IMR-90 (cell line): ENCODE data around the gene RNF151. TPM values are rescaled to one million over a fixed set of nuclear protein-coding genes. Genes with fewer than 3 reads are reported as not detected.
A peak's percentile ranks its signal among the peaks of the same experiment; 100 is the strongest.

ENCODE experiments used
- ATAC-seq: fragments of 200-7000 bp; cut with Tn5 transposase; 2 replicates; pipeline ENCODE4 v1.9.1; 2020; ENCODE audit warnings: low read depth, mild to moderate bottlenecking, moderate library complexity
- BruUV-seq: library from RNA; stranded (reverse); fragments of 400-500 nt; replicated peaks from 2 replicates; lab custom pipeline; 2021; lab: Mats Ljungman, UMichigan
- CTCF ChIA-PET: fragments of 300-600 bp; formaldehyde crosslinking; extraction: SDS; loops from one replicate; lab custom pipeline; 2021; ENCODE audit warnings: antibody characterized with exemption; lab: Yijun Ruan, JAX
- POLR2A ChIA-PET: fragments of 300-600 bp; sonication (Branson Sonifier 250); formaldehyde crosslinking; loops from one replicate; lab custom pipeline; 2022; ENCODE audit warnings: antibody characterized with exemption; ENCODE audit not compliant: unreplicated experiment; lab: Charles Lee
- DNase-seq: peaks from one replicate; pipeline ENCODE4 v3.0.0; 2013
- H2AFZ ChIP-seq: replicated peaks from 2 replicates; pipeline ENCODE3; 2013; ENCODE audit warnings: low read length, mild to moderate bottlenecking; ENCODE audit not compliant: poor library complexity
- H2AK5ac ChIP-seq: 2 replicates; pipeline ENCODE4 v1.6.1; 2013; ENCODE audit warnings: low read depth, low read length, inconsistent platforms
- H2AK9ac ChIP-seq: replicated peaks from 2 replicates; pipeline ENCODE3; 2013; ENCODE audit warnings: mild to moderate bottlenecking, low read depth, low read length, moderate library complexity; ENCODE audit not compliant: poor library complexity
- H2BK120ac ChIP-seq: 2 replicates; pipeline ENCODE4 v1.6.1; 2013; ENCODE audit warnings: low read depth, low read length, inconsistent platforms
- H2BK15ac ChIP-seq: 3 replicates; pipeline ENCODE4 v1.6.1; 2013; ENCODE audit warnings: low read depth, low read length, inconsistent platforms
- H2BK20ac ChIP-seq: 2 replicates; pipeline ENCODE4 v1.6.1; 2013; ENCODE audit warnings: low read depth, mild to moderate bottlenecking, inconsistent platforms, low read length, moderate library complexity
- H2BK5ac ChIP-seq: 2 replicates; pipeline ENCODE4 v1.6.1; 2013; ENCODE audit warnings: mild to moderate bottlenecking, low read depth, low read length, inconsistent platforms; ENCODE audit not compliant: poor library complexity, severe bottlenecking
- H3K14ac ChIP-seq: replicated peaks from 2 replicates; pipeline ENCODE4 v1.6.1; 2013; ENCODE audit warnings: low read depth, low read length, inconsistent platforms
- H3K18ac ChIP-seq: 2 replicates; pipeline ENCODE4 v1.6.1; 2013; ENCODE audit warnings: low read depth, low read length, control low read depth
- H3K23ac ChIP-seq: 2 replicates; pipeline ENCODE4 v1.6.1; 2013; ENCODE audit warnings: low read depth, low read length, inconsistent platforms
- H3K27ac ChIP-seq: 2 replicates; pipeline ENCODE4 v1.5.1; 2013; ENCODE audit warnings: mild to moderate bottlenecking, control low read depth, low read length; ENCODE audit not compliant: insufficient read depth
- H3K27me3 ChIP-seq: 2 replicates; pipeline ENCODE4 v1.6.1; 2013; ENCODE audit warnings: low read length; ENCODE audit not compliant: control insufficient read depth, insufficient read depth
- H3K36me3 ChIP-seq: 2 replicates; pipeline ENCODE4 v1.6.1; 2013; ENCODE audit warnings: low read length, mixed read lengths; ENCODE audit not compliant: control insufficient read depth, insufficient read depth
- H3K4ac ChIP-seq: 2 replicates; pipeline ENCODE4 v1.6.1; 2013; ENCODE audit warnings: low read depth, low read length, inconsistent platforms
- H3K4me1 ChIP-seq: 2 replicates; pipeline ENCODE4 v1.6.1; 2013; ENCODE audit warnings: low read length, mixed read lengths; ENCODE audit not compliant: control insufficient read depth, insufficient read depth
- H3K4me2 ChIP-seq: 2 replicates; pipeline ENCODE4 v1.6.1; 2013; ENCODE audit warnings: low read depth, mild to moderate bottlenecking, control low read depth, low read length, moderate library complexity
- H3K4me3 ChIP-seq: 2 replicates; pipeline ENCODE4 v1.5.1; 2013; ENCODE audit warnings: low read depth, mild to moderate bottlenecking, control low read depth, low read length, moderate library complexity; ENCODE audit not compliant: insufficient read depth
- H3K56ac ChIP-seq: 2 replicates; pipeline ENCODE4 v1.6.1; 2013; ENCODE audit warnings: low read length, inconsistent platforms; ENCODE audit not compliant: insufficient read depth; ENCODE audit errors: extremely low read depth
- H3K79me1 ChIP-seq, 2 experiments: 2 replicates each; pipeline ENCODE4 v1.6.1; 2013; ENCODE audit warnings: low read length in 2 of 2, inconsistent platforms in 1 of 2, low read depth in 1 of 2
- H3K9ac ChIP-seq: 2 replicates; pipeline ENCODE4 v1.6.1; 2013; ENCODE audit warnings: low read depth, low read length, control low read depth
- H3K9me1 ChIP-seq: 2 replicates; pipeline ENCODE4 v1.6.1; 2013; ENCODE audit warnings: low read length, inconsistent platforms; ENCODE audit not compliant: insufficient read depth
- H3K9me3 ChIP-seq: 2 replicates; pipeline ENCODE4 v1.6.1; 2013; ENCODE audit warnings: low read length; ENCODE audit not compliant: control insufficient read depth, insufficient read depth
- H4K20me1 ChIP-seq: 2 replicates; pipeline ENCODE4 v1.6.1; 2013; ENCODE audit warnings: low read length, inconsistent platforms; ENCODE audit not compliant: insufficient read depth
- H4K5ac ChIP-seq: 2 replicates; pipeline ENCODE4 v1.6.1; 2013; ENCODE audit warnings: mild to moderate bottlenecking, low read depth, low read length, control low read depth
- H4K8ac ChIP-seq, 2 experiments: 2 replicates each; pipeline ENCODE4 v1.6.1; 2013; ENCODE audit warnings: low read depth in 2 of 2, low read length in 2 of 2, control low read depth in 1 of 2, inconsistent platforms in 1 of 2
- H4K91ac ChIP-seq: 2 replicates; pipeline ENCODE4 v1.6.1; 2013; ENCODE audit warnings: low read depth, low read length, inconsistent platforms; ENCODE audit not compliant: insufficient read depth
- CEBPB ChIP-seq: IDR thresholded peaks from 2 replicates; pipeline ENCODE4 v1.6.1; 2012; ENCODE audit warnings: low read depth, low read length, improper control_type of control experiment
- CTCF ChIP-seq: conservative IDR thresholded peaks from 2 replicates; pipeline ENCODE4 v1.5.1; 2012; ENCODE audit warnings: mild to moderate bottlenecking, low read depth, low read length, improper control_type of control experiment
- whole genome bisulfite sequencing, 2 experiments: methylation state at CpG; one replicate each; pipeline versions ENCODE4 v1.1.5 to v1.1.7; 2013; ENCODE audit warnings: missing lambda C conversion rate in 2 of 2; ENCODE audit not compliant: insufficient read length in 1 of 2; ENCODE audit errors: extremely low coverage in 2 of 2; 5-methylcytosine and 5-hydroxymethylcytosine counted together
- dilution Hi-C: fragments of 300-500 bp; cut with HindIII; formaldehyde crosslinking; loops from one replicate; pipeline ENCODE4 v1.14.3; 2018; ENCODE audit warnings: low sequenced_read_pairs; ENCODE audit not compliant: unreplicated experiment
- in situ Hi-C: fragments of 300-500 bp; cut with MboI; formaldehyde crosslinking; loops from 3 replicates; pipeline ENCODE4 v1.14.3; 2019; ENCODE audit warnings: low sequenced_read_pairs, inconsistent platforms, mixed read lengths
- intact Hi-C: fragments of 100-400 bp; cut with micrococcal nuclease; formaldehyde crosslinking; loops from 2 replicates; pipeline ENCODE4 v1.10.0; 2022
- polyA plus RNA-seq, 3 experiments: library from polyadenylated mRNA; depleted of rRNA; stranded (reverse); fragments of >200 nt; gene quantifications; 2 replicates each; pipeline ENCODE4 v1.2.3, GENCODE V29; 2012; ENCODE audit warnings: low replicate concordance in 1 of 3
- total RNA-seq: library from RNA; depleted of rRNA; stranded (reverse); fragments of >200 nt; gene quantifications from 2 replicates; pipeline ENCODE4 v1.2.3, GENCODE V29; 2012

The RNF151 gene
- total and polyA plus RNA-seq, 2 of the 4 experiments (the other 2 are of a cell fraction): not detected

GRCh38 chr16:1923299-1924034, 43.2 kb upstream of the RNF151 start:
- no peak overlapping the region for H3K4me2 ChIP-seq
- no peak overlapping the region for H2BK20ac ChIP-seq
- H3K56ac ChIP-seq: no peak overlapping the region
- no peak overlapping the region for H3K27ac ChIP-seq
- H3K14ac ChIP-seq: no peak overlapping the region
- H3K4me1 ChIP-seq: no peaks in the 10 kb centered on the region
- H2BK5ac ChIP-seq: no peak overlapping the region
- H3K4ac ChIP-seq: no peak overlapping the region
- H4K8ac ChIP-seq: no peak overlapping the region
- no peak overlapping the region for H3K23ac ChIP-seq
- intact Hi-C loops (no loop called here), in situ Hi-C loops (no loop called here), dilution Hi-C loops (no loop called here)
- no peak for TF ChIP-seq CEBPB
- peak; percentile 41 for TF ChIP-seq CTCF
- no peaks in the 10 kb centered on the region; the same call in 1 of the 2 replicates for H3K9me1 ChIP-seq
- no peaks in the 10 kb centered on the region for H3K79me1 ChIP-seq
- DNase-seq (no peak), ATAC-seq (peak; percentile 56)
- H2AK5ac ChIP-seq: no peak overlapping the region
- no peak overlapping the region for H2BK15ac ChIP-seq
- H4K20me1 ChIP-seq: no peaks in the 10 kb centered on the region
- no peak overlapping the region for H3K4me3 ChIP-seq
- no peak overlapping the region for H3K9ac ChIP-seq
- H4K91ac ChIP-seq: no peak overlapping the region
- ChIA-PET POLR2A (no interaction called here), CTCF (interaction anchor here (0.6 to 1.2 kb wide), 3 partner anchors 32 to 291 kb away, joined by 3 to 4 read pairs (median 3); partner anchors contain the start of genes NUBP2, PGP and SPSB3)
- no TSS peak for BruUV-seq
- H2AFZ ChIP-seq: peak overlapping the region; percentile 73
- no peak overlapping the region for H4K5ac ChIP-seq
- no peaks in the 10 kb centered on the region; the same call in 1 of the 2 replicates for H3K9me3 ChIP-seq
- WGBS, 2 experiments: 20% methylated on average over 1 of the region's 24 CpGs; no CpG with 5 or more reads in 1 of the 2 experiments
- H2AK9ac ChIP-seq: peak overlapping the region; percentile 70
- no peak overlapping the region for H3K18ac ChIP-seq
- peaks cover 58% of the 10 kb centered on the region for H3K27me3 ChIP-seq
- H2BK120ac ChIP-seq: no peak overlapping the region
- no peaks in the 10 kb centered on the region for H3K36me3 ChIP-seq
